Body of pancreas (tissue), 4 donors: Measurements from ENCODE around the gene GNB3. TPM values are rescaled to one million over a fixed set of nuclear protein-coding genes. Genes with fewer than 3 reads are reported as not detected.

Experiments used
- ATAC-seq: fragments of 150-250 bp; one replicate; pipeline ENCODE4 v1.9.1; 2016
- DNase-seq, 4 donors: peaks; one replicate each; pipeline ENCODE4 v3.0.0-alpha.2; 2019
- H3K27ac ChIP-seq, 4 donors: fragments of 200-600 bp; sonication (generic); 1 replicate in 3 of 4; 2 replicates in 1 of 4; pipeline versions ENCODE4 v1.5.1 to v1.6.1; 2016 to 2019; ENCODE audit warnings: mild to moderate bottlenecking in 1 of 4, mixed read lengths in 1 of 4, moderate library complexity in 1 of 4
- H3K27me3 ChIP-seq, 2 donors: fragments of 200-600 bp; sonication (generic); one replicate each; pipeline ENCODE4 v1.6.0; 2016; ENCODE audit warnings: mild to moderate bottlenecking in 1 of 2
- H3K36me3 ChIP-seq, 2 donors: fragments of 200-600 bp; sonication (generic); replicated peaks in 1 of 2; 2 replicates each; pipeline ENCODE4 v1.5.1; 2016; ENCODE audit warnings: low read depth in 2 of 2; ENCODE audit not compliant: insufficient read depth in 1 of 2
- H3K4me1 ChIP-seq: fragments of 200-600 bp; sonication (generic); one replicate; pipeline ENCODE4 v1.6.0; 2016
- H3K4me3 ChIP-seq, 2 donors: fragments of 200-600 bp; sonication (generic); 1 replicate in 1 of 2; 2 replicates in 1 of 2; pipeline ENCODE4 v1.5.1; 2016 to 2019
- H3K9me3 ChIP-seq, 3 donors: fragments of 200-600 bp; sonication (generic); 1 replicate in 2 of 3; 2 replicates in 1 of 3; pipeline ENCODE4 v1.5.1; 2016
- POLR2A ChIP-seq, 3 donors: fragments of 450-650 bp; IDR thresholded peaks; one replicate each; pipeline ENCODE4 v1.6.1; 2016; ENCODE audit warnings: antibody characterized with exemption in 3 of 3, mild to moderate bottlenecking in 2 of 3
- WGBS, 2 donors: methylation state at CpG; one replicate each; pipeline ENCODE4 v1.1.5; 2017; 5-methylcytosine and 5-hydroxymethylcytosine counted together
- intact Hi-C: fragments of 100-400 bp; cut with DNase I; formaldehyde crosslinking; loops from one replicate; pipeline ENCODE4 v1.15.1; 2023
- total RNA-seq, 2 donors: library from RNA; depleted of rRNA; stranded (reverse); fragments of >200 nt; gene quantifications; one replicate each; pipeline ENCODE4 v1.1.0, GENCODE V29; 2016
- TF ChIP-seq, protein P1 (sequence below), 7 experiments: fragments of 450-650 bp in 4 of 7; fragments of 200-600 bp in 3 of 7; sonication (generic) in 3 of 7; IDR thresholded peaks; one replicate each; pipeline ENCODE4 v1.5.1; 2016 to 2019; ENCODE audit warnings: antibody characterized with exemption in 7 of 7

The GNB3 gene
- total RNA-seq, 2 donors from 2014 or later = 0.33 to 0.52 TPM

DNA sequence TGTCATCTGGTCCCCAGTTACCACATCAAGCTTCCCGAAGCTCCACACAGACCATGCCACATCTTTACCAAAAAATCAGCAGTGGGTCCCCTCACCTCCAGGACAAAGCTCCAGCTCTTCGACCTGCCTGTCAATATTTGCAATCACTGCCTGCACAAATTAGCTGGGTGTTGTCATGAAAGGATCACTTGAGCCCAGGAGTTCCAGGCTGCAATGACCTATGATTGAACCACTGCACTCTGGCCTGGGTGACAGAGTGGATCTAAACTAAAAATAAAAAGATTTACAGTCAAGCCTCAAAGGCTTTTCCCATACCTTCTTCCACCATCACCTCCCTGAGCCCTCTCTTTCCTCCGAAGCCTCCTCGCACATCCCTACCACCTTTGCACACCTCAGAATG, 44.1 kb upstream of the GNB3 start:
- no peak overlapping the region for H3K27ac ChIP-seq
- TF ChIP-seq, protein P1, sequence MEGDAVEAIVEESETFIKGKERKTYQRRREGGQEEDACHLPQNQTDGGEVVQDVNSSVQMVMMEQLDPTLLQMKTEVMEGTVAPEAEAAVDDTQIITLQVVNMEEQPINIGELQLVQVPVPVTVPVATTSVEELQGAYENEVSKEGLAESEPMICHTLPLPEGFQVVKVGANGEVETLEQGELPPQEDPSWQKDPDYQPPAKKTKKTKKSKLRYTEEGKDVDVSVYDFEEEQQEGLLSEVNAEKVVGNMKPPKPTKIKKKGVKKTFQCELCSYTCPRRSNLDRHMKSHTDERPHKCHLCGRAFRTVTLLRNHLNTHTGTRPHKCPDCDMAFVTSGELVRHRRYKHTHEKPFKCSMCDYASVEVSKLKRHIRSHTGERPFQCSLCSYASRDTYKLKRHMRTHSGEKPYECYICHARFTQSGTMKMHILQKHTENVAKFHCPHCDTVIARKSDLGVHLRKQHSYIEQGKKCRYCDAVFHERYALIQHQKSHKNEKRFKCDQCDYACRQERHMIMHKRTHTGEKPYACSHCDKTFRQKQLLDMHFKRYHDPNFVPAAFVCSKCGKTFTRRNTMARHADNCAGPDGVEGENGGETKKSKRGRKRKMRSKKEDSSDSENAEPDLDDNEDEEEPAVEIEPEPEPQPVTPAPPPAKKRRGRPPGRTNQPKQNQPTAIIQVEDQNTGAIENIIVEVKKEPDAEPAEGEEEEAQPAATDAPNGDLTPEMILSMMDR (IDR thresholded peaks at IDR 0.05) = no peak
- no peak for TF ChIP-seq POLR2A (IDR thresholded peaks at IDR 0.05)
- no peak overlapping the region for H3K4me3 ChIP-seq
- WGBS, 2 donors = 81 to 82% methylated on average over 4 of the region's 4 CpGs
- no peaks in the 10 kb centered on the region for H3K4me1 ChIP-seq
- H3K27me3 ChIP-seq = no peaks in the 10 kb centered on the region
- DNase-seq = no peak
- ATAC-seq = no peak
- no peaks in the 10 kb centered on the region for H3K36me3 ChIP-seq
- H3K9me3 ChIP-seq = no peaks in the 10 kb centered on the region
- intact Hi-C loops = no loop called here

DNA sequence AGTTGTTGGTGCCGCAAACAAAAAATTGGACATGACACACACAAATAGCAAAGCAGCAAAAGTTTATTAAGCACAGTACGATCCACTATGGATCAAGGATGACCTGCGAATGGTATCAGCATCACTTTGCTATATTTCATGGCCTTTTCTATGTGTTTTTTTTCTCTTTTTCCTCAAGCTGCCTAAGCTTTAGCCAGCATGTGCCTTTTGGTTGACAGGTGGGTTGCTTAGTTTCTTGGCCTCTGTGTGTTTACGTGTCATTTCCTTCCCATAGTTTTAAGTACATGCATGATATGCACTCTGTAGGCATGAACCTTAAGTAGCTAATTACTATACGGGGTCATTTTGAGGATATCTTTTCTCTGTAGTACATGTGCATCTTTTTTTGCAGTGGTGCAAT, 41.6 kb upstream of the GNB3 start:
- Histone ChIP-seq H3K27me3 (no peaks in the 10 kb centered on the region), H3K27ac (no peak overlapping the region), H3K9me3 (no peaks in the 10 kb centered on the region), H3K4me1 (no peaks in the 10 kb centered on the region), H3K36me3 (no peaks in the 10 kb centered on the region), H3K4me3 (no peak overlapping the region)
- no peak for TF ChIP-seq POLR2A (IDR thresholded peaks at IDR 0.05)
- TF ChIP-seq, protein P1 (IDR thresholded peaks at IDR 0.05) = no peak
- DNase-seq (no peak), ATAC-seq (no peak)
- intact Hi-C loops = no loop called here
- WGBS, 2 donors = 74 to 76% methylated on average over 5 of the region's 5 CpGs

DNA sequence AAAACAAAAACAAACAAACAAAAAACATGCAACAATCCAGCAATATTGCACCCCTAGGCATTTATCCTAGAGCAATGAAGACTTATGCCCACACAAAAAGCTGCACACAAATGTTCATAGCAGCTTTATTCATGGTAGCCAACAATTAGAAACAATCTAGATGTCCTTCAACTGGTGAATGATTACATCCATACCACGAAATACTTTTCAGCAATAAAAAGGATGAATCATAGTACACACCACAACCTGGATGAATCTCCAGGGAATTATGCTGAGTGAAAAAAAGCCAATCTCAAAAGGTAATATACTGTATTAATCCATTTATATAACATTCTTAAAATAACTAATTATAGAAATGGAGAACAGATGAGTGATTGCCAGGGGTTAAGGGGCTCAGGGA, 33.6 kb upstream of the GNB3 start:
- H3K9me3 ChIP-seq = no peaks in the 10 kb centered on the region
- no peak for TF ChIP-seq POLR2A (IDR thresholded peaks at IDR 0.05)
- TF ChIP-seq, protein P1 (IDR thresholded peaks at IDR 0.05) = no peak
- ATAC-seq (no peak), DNase-seq (no peak)
- H3K36me3 ChIP-seq = no peaks in the 10 kb centered on the region
- no peak overlapping the region for H3K4me3 ChIP-seq
- H3K4me1 ChIP-seq = no peaks in the 10 kb centered on the region
- H3K27me3 ChIP-seq = no peaks in the 10 kb centered on the region
- no peak overlapping the region for H3K27ac ChIP-seq
- WGBS, 2 donors = 32 to 41% methylated on average over 1 of the region's 1 CpG
- intact Hi-C loops = no loop called here

DNA sequence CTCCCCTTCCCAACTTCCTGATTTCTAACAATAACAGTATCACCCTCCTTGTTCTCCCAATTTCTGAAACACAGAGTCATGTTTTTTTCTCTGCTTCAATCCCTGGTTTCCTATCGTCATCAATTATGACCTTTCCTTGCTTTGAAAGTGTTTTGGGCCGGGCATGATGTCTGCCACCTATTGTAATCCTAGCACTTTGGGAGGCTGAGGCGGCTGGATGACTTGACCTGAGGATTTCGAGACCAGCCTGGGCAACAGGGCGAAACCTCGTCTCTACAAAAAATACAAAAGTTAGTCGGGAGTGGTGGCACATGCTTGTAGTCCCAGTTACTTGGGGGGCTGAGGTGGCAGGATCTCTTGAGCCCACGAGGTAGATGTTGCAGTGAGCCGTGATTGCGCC, 31.7 kb upstream of the GNB3 start:
- intact Hi-C loops = no loop called here
- Histone ChIP-seq H3K27me3 (no peaks in the 10 kb centered on the region), H3K9me3 (no peaks in the 10 kb centered on the region), H3K27ac (no peak overlapping the region), H3K4me1 (no peaks in the 10 kb centered on the region), H3K36me3 (no peaks in the 10 kb centered on the region), H3K4me3 (no peak overlapping the region)
- ATAC-seq (no peak), DNase-seq (no peak)
- TF ChIP-seq, protein P1 (IDR thresholded peaks at IDR 0.05) = no peak
- no peak for TF ChIP-seq POLR2A (IDR thresholded peaks at IDR 0.05)
- WGBS, 2 donors = 70 to 72% methylated on average over 10 of the region's 10 CpGs

DNA sequence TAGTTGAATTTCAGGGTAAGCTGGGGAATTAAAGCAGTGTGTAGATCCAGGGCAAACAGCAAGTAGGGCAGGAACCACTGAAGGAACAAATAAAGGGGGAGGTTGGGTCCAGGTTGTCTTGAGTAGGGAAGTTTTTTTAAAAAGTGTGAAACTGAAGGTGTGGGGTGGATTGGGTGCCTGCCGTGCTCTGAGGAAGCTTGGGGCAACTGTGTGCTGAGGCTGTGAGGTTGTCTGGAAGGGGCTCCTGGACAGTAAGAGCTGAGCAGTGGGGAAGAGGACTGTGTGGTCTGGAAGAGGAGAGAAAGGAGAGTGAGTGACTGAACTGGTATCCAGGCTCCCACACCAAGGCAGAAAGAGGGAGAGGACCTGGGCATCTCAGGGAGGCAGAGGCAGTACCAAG, 30.0 kb upstream of the GNB3 start:
- no peak for TF ChIP-seq POLR2A (IDR thresholded peaks at IDR 0.05)
- TF ChIP-seq, protein P1 (IDR thresholded peaks at IDR 0.05) = no peak
- ATAC-seq (no peak), DNase-seq (no peak)
- H3K4me3 ChIP-seq = no peak overlapping the region
- H3K27me3 ChIP-seq = no peaks in the 10 kb centered on the region
- H3K9me3 ChIP-seq = no peaks in the 10 kb centered on the region
- H3K27ac ChIP-seq = no peak overlapping the region
- H3K36me3 ChIP-seq = no peaks in the 10 kb centered on the region
- 71 to 88% methylated on average over 1 of the region's 1 CpG for WGBS, 2 donors
- intact Hi-C loops = no loop called here
- no peaks in the 10 kb centered on the region for H3K4me1 ChIP-seq
